ENCODE data around the gene KIAA0586.
"Not testable (repeated sequence)": the region's sequence is repeated elsewhere in the genome, so short reads cannot be mapped to it uniquely, and the experiment has no call there.

The KIAA0586 gene

DNA sequence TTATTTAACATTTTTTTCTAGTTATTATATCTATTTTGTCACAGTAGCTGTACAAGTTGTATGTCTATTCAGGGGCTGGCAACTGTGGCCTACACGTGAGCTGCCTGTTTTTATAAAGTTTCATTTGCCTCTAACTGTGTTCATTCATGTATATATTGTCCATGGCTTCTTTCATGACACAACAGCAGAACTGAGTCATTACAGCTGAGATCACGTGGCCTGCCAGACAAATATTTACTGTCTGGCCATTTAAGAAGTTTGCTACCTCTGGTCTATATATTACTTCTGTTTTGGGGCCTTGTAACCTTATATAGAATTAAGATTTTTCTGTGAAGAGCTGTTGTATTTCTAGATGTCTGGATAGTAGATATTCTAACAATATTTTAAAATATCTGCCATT, 37.9 kb downstream of the KIAA0586 start:
- no peak for DNase-seq

DNA sequence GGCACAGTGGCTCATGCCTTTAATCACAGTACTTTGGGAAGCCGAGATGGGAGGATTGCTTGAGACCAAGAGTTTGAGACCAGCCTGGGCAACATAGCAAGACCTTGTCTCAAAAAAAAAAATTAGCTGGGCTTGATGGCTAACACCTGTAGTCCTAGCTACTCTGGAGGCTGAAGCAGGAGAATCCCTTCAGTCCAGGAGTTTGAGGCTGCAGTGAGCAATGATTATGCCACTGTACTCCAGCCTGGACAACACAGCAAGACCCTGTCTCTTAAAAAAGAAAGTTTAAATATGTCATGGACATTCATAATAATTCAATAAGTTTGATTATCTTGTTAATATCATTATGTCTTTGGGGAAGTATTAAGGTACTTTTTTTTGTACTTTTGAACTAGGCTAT, 38.9 kb downstream of the KIAA0586 start:
- DNase-seq = no peak

DNA sequence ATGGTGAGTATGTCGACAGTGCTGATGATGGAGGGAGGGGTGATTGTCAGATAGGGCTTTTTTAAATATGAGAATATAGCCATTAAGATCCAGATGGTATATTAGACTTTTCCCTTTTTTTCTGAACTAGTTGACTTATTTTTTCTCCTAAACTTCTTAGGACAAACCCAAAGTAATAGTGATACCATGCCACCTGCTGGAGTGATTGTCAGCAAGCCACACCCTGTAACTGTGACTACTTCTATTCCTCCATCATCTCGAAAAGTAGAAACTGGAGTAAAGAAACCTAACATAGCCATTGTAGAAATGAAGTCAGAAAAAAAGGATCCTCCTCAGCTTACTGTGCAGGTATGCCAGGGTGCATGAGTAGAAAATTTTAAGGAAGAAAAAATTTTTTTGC, 40.1 kb downstream of the KIAA0586 start:
- no peak for DNase-seq

DNA sequence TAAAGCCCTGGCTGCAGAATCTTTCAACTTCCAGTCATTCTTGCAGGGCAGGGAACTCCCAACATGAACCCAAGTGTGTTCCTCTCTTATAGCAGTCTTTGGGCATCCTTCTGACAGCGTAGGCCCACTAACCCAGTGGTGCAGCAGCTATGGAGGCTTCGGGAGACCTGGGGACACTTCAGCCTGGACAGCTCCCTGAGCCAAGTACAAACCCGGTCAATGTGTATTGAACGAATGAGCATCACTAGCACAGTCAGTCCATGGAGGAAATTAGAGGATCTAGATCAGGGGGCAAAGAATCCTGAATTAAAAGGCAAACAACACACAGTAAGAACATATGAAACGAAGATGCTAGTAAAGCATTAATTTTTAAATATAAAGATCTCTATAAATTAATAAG, 41.8 kb downstream of the KIAA0586 start:
- DNase-seq = no peak

DNA sequence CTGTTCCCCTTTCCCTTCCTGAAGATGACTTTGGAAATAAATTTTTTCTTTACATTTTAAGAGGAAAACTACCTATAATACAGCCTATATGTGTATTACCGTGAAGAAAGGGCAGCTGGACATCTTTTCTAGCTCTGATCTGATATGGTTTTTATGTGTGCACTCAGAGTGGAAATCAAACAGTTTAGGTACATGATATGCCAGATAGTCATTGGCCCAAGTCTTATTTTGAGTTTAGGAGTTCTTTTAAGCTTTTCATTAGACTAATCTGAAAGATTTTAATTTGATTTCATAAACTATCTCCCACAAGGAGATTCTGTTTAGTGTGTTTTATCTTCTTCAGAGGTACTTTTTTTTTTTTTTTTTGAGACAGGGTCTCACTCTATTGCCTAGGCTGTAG, 48.8 kb downstream of the KIAA0586 start:
- no peak for DNase-seq

DNA sequence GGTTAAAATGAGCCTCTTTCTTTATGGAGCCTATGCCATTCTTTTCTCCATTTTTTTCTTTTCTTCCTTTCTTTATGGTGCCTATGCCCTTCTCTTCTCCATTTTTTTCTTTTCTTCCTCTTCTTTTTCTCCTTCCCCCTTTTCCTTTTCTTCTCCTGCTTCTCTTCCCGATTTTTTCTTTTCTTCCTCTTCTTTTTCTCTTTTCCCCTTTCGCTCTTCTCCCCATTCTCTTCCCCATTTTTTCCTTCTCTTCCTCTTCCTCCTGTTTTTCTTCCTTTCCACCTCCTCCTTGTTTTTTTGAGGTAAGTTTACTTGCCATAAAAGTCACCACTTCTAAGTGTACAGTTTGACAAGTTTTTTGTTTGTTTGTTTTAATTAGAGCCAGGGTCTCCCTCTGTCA, 50.1 kb downstream of the KIAA0586 start:
- no peak for DNase-seq

DNA sequence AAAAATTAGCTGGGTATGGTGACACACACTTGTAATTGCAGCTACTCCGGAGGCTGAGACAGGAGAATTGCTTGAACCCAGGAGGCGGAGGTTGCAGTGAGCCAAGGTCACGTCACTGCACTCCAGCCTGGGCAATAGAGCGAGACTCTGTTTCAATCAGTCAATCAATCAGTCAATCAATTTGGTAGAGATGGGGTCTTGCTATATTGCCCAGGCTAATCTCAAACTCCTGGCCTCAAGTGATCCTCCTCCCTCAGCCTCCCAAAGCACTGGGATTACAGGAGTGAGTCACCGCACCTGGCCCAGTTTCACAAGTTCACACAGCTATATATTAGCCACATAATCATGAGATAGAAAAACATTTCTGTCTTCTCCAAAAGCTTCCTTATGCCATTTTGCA, 50.8 kb downstream of the KIAA0586 start:
- not testable (repeated sequence) for DNase-seq

DNA sequence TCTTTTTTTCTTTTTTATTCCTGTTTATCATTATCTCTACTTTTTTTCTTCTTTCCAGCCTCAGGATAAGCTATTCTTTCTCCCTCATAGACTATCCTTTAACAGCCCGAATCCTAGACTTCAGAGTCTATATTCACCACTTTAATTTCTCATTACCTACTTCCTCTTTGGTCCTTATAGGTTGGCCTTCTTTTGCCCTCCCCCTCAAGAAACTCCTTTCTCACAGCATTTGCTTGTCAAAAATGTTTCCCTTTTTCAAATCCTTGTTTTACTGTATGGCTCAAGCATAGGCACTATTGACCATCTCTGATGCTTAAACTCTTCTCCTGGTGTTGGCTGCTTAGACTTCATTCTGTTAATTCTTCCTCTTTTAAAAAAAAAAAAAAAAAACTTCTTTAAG, 52.5 kb downstream of the KIAA0586 start:
- DNase-seq = no peak

DNA sequence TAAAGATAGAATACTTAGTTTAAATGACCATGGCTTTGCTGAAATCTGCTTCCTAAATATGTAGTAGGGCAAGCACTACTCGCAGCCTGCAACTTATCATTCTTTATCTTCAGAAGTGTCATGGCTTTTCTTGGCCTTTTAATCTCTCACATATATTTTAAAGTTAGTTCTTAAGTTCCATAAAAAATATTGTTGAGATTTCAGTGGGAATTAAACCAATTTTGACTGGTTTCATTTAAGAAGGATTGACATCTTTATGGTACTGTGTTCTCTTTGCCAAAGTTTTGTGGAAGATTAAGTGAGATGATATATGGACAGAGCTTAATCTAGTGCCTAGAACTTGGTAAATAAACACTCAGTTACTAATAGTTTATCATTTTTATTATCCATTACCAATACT, 56.7 kb downstream of the KIAA0586 start:
- DNase-seq = no peak

DNA sequence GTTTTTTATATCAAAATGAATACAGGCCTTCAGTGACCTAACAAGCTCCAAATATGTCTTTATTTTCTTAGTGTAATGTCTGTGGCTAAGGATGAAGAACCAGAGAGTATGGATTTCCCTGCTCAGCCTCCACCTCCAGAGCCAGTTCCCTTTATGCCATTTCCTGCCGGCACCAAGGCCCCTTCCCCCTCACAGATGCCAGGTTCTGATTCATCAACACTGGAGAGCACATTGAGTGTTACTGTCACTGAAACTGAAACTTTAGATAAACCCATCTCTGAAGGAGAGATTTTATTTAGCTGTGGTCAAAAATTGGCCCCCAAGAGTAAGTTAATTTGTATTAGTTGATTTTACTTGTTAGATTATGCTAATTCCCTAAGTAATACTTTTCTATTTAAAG, 61.0 kb downstream of the KIAA0586 start:
- DNase-seq = no peak

DNA sequence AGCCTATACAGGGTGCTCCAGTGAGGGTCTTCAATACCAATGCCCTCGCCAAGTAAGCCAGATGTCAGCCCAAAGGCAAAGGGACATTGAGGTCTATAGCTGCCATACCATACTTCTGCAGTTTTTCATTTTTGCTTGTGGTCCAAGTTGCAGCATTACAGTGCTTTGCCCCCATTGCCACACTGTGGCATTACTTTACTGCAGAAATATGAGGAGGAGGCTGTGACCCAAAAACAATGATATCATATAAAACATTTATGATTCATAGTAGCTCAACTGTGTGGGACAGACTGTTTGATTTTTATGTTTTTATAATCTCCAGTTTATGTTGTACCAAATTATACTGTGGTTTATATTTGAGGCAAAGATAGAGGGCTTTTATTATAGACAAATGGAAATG, 64.1 kb downstream of the KIAA0586 start:
- DNase-seq = no peak

DNA sequence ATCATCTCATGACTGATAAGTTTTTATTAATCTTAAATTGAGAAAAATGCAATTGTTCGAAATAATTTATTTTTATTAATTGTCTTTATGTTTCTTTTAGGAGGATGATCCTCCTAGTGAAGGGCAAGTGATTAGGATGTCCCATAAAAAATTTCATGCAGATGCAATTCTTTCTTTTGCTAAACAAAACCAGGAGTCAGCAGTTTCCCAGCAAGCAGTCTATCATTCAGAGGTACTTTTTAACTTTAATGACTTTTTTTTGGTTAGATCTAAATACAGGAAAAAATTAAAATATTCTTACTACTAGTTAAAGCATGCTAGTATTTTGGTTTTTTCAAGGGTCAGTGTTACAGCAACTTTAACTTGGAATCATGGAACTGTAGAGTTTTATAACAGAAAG, 64.5 kb downstream of the KIAA0586 start:
- no peak for DNase-seq

DNA sequence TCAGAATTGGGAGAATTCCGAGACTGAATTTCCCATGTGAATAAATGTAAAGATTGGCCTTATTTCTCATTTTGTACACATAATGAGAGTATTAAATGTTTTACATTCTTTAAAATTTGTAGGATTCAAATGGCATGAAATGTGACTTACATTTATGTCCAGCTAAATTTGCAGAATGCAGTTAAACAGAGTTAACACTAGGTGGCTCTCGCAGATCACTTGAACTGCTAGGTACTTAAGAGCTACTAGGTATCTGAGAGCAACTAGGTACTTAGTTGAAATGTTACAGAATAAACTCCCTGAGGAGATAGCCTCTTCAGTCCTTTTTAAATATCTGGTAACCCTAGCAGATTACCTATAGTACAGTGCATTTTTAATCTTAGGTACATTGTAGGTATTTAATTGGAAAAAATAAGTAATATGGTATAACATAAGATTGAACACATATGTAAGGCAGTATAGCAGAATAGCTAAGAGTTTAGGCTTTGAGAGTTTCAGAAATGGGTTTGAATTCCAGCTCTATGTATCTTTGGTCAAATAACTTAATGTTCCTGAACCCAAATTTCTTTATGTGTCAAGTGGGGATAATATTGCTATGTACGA, 73.8 kb downstream of the KIAA0586 start:
- peak; percentile 40 for DNase-seq

DNA sequence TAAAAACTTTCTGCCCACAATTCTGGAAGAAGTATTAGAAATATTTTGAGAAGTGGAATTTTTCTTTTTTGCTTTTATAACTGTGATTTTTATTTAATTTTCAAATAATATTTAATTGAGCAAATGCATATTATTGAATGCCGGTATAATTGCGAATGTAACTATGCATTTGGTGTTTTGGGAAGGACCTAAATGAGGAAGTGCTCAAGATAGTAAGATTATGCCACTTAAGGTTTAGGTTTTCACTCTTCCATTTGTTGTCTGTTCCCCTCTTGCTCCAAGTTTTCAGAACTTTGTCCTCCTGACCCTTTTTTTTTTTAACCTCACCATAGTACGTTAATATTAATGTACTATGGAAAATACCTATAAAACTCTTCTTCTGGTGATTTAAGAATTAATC, 85.8 kb downstream of the KIAA0586 start:
- no peak for DNase-seq

DNA sequence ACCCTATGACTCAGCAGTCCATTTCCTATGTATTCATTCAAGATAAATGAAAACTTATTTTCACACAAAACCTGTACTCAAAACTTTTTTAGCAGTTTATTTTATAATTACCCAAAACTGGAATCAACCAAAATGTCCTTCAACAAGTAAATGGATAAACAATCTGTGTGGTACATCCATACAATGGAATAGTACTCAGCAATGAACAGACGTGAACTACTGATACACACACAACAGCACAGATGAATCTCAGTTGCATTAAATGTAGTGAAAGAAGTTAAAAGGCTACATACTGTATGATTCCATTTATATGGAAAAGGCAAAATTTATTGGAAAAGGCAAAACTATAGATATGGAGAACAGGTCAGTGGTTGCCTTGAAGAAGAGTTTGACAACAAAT, 90.1 kb downstream of the KIAA0586 start:
- no peak for DNase-seq

DNA sequence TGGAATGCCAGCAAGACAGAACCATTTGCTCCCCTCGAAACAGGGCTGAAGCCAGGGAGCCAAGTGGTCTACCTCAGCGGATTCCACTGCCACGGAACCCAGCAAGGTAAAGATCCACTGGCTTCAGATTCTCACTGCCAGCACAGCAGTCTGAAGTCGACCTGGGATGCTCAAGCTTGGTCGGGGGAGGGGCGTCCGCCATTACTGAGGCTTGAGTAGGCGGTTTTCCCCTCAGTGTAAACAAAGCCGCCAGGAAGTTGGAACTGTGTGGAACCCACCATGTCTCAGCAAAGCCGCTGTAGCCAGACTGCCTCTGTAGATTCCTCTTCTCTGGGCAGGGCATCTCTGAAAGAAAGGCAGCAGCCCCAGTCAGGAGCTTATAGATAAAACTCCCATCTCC, 98.2 kb downstream of the KIAA0586 start:
- not testable (repeated sequence) for DNase-seq

DNA sequence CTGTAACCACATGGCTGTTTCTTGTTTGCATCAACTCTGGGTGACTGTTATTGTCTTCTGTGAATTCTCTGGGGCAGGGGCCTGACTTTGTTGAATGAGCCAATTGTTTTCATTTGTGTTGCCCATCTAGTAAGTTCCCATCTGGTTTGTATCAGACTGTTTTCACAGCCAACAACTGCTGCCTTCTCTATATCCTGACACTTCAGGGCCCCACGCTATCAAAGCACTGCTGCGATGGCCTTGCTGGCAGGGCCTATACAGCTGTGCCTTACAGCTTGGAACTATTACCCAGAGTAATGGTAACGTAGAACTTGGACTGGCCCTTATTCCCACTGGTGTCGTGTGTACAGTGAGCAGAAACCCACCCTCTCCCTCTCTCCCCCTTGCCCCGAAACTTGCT, 105.9 kb downstream of the KIAA0586 start:
- DNase-seq = no peak

DNA sequence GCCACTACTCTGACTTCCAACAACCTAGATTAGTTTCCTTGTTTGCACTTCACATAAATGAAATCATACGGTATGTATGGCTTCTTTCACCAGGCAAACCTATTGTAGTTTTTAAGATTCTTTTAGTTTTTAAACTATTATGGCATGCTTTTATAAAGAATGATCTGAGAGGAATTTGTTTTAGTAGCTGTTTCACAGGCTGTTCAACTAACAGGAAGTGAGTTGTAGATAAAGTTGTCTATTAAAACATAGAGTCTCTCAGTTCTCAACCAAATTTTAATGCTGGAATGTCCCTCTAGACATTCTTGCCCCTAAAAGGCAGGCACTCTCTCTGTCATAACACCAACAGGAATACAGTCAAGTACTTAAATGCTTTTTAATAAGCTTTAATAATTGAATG, 107.5 kb downstream of the KIAA0586 start:
- DNase-seq = no peak

DNA sequence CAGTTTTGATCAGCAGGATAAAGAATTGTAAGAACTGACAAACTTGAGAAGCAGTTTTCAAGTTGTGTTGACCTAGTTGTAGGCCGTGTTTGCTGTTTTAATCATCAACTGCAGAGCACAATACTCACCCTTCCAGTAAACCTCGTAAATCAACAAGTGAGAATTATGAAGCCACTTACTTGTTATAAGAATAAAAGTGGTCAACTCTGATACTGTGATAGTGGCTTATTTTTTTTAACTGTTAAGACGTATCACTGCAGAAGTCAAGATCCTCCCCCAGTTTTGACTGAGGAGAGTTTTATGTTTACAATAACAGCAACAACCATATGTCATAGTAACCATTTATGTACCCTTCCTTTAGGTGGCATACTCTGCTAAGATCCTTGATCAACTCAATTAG, 109.5 kb downstream of the KIAA0586 start:
- no peak for DNase-seq

DNA sequence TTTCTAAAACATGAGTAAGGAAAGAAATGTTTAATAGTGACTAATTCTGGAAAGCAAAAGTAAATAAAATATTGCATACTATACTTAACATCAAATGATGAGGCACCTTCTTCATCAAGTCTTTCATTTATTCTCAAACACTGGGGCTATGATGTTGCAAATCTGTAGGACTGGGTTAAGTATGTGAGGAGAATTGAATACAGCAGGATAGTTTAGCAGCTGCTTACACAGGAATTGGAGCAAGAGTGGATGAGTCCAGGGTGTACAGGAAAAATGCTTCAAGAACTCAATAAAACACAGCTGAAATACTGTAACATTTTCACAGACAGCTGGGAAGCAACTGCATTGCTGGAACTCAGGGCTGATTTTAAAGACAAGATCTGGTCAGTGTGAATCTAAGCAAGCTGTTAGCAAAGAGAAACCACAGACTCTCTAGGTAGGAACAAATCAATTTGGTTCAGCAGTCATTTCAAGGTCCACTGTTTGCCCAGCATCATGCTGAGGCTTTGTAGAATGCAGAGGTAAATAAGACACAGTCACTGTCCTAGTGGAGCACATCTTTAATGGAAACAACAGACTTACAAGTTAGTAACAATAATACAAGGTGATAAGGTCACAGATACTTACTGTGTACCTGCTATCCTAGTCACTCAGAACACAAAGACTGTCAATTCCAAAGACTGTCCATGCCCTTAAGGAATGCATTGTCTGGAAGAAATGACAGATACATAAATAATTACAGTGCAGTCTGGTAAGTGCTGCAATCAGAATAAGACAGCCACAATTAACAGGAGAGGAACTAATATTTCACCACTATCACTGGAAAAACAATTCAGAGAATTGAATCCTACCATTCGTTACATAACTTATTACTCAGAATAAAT, 113.5 kb downstream of the KIAA0586 start:
- DNase-seq = no peak

DNA sequence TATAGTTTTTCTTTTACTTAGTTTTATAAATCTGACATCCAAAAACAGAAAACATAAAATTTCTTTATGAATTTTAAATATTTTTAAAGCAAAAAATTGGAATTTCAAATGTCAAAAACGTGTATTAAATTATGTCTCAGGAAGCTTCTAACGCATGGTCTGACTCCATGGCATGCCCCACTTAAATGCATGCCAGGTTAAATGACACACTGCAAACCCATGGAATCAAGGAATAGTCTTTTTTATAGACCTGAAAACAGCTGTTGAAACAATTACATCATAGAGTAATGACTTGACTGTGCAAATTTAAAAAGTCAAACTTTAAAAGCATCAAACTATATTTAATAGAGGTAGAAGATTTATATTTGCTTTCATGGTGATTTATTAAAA, 114.1 kb downstream of the KIAA0586 start:
- no peak for DNase-seq

DNA sequence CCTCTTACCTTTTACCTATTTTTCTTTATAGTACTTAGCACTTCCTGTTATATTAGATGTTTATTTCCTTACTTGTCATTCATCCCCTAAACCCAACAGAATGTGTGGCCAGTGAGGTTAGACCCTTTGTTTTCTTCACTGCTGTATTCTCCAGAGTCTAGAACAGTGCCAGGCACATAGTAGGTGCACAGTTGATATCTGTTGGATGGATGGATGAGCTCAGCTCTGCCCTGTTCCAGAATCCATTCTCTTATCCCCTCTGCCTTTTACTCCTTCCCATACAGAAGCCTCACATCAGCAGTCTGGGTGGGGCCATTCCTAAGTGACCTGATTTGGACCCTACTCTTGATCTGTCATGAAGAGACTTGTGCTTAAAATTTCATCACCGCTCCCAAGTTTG, 115.7 kb downstream of the KIAA0586 start:
- no peak for DNase-seq

DNA sequence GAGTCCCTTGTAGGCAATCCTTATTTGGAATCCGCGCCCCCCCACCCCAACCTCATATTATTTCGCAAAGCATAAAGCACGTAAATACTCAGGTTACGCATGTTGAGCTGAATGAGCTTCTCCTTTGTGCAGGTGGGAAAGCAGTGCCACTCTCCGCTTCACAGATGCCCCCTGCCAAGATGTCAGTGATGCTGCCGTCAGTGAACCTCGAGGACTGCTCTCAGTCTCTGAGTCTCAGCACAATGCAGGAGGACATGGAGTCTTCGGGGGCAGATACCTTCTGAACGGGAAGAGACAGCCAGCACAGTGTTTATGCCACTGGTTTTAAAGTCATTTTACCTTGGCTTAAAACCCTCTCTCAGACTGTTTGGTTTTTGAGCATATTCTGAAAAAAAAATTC, 120.1 kb downstream of the KIAA0586 start:
- no peak for DNase-seq

DNA sequence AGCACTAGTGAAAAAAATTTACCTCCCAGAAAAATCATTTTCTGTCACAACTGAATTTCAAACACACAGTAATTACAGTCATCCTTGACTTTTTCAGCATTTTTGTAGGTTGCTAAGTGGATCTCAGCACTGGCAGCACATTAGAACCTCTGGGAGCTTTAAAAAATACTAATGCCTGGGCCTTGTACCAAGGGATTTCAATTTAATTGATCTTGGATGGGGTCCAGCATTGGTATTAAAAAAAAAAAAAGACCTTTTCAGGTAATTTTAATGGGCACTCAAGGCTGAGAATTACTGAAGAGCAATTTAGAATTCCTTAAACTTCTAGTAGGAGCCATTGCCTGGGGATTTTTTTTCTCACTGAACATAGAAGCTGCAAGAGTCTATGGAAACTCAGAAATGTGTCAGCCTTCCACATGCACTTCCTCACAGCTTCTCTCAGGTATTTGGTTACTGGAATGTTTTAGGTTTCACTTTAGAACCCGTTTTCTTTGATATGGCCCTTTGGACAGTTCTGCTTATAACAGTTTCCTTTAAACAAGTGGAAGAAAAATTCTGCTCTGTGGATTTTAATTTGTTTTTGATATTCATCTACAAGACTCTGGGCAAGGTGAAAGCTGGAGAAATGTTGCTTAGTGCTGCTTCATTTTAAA, 121.7 kb downstream of the KIAA0586 start:
- DNase-seq = no peak

All from CD4-positive, alpha-beta T cell treated with Interleukin-6 for 4 hours (primary cell).